CD4-positive, alpha-beta T cell treated with Interleukin-4 for 4 hours (primary cell): ENCODE measurements around the gene RETNLB.

Experiments used
- DNase-seq: peaks from one replicate; pipeline ENCODE4 v3.0.0-alpha.2; 2020

The RETNLB gene

GRCh38 chr3:108757404-108757982 is at the start of gene RETNLB:
Gene RETNLB, minus strand, starts transcription at chr3:108757410. Its CDS starts 225 bp downstream, at chr3:108757185.
- DNase-seq: no peak

- DNase-seq: peak; percentile 67
Observed at GRCh38 chr3:108806316-108806715, 49.1 kb upstream of the RETNLB start.

- no peak for DNase-seq
Observed at GRCh38 chr3:108804966-108805365, 47.8 kb upstream of the RETNLB start.

GRCh38 chr3:108804437-108804836 is 47.2 kb upstream of the RETNLB start:
- DNase-seq: no peak

- DNase-seq: no peak
Observed at GRCh38 chr3:108791473-108791872, 34.3 kb upstream of the RETNLB start.

GRCh38 chr3:108780235-108780634 is 23.0 kb upstream of the RETNLB start:
- DNase-seq: peak; percentile 33

GRCh38 chr3:108779496-108779895 is 22.3 kb upstream of the RETNLB start:
- DNase-seq: no peak

GRCh38 chr3:108775649-108776048 is 18.4 kb upstream of the RETNLB start:
- no peak for DNase-seq

GRCh38 chr3:108767253-108767652 is 10.0 kb upstream of the RETNLB start:
- DNase-seq: no peak

- DNase-seq: no peak
Observed at GRCh38 chr3:108755686-108756085, 1.5 kb downstream of the RETNLB start.

- no peak for DNase-seq
Observed at GRCh38 chr3:108744762-108745161, 12.4 kb downstream of the RETNLB start.

GRCh38 chr3:108742929-108743328 is 14.3 kb downstream of the RETNLB start:
- DNase-seq: no peak

GRCh38 chr3:108736821-108737220 is 20.4 kb downstream of the RETNLB start:
- DNase-seq: no peak

- no peak for DNase-seq
Observed at GRCh38 chr3:108728934-108729333, 28.3 kb downstream of the RETNLB start.

- no peak for DNase-seq
Observed at GRCh38 chr3:108728105-108728504, 29.1 kb downstream of the RETNLB start.

GRCh38 chr3:108724101-108724500 is 33.1 kb downstream of the RETNLB start:
- DNase-seq: no peak

GRCh38 chr3:108722724-108723123 is 34.5 kb downstream of the RETNLB start:
- DNase-seq: no peak

- no peak for DNase-seq
Observed at GRCh38 chr3:108719178-108719806, 37.9 kb downstream of the RETNLB start.

- DNase-seq: no peak
Observed at GRCh38 chr3:108718454-108718853, 38.8 kb downstream of the RETNLB start.

- DNase-seq: no peak
Observed at GRCh38 chr3:108713816-108714215, 43.4 kb downstream of the RETNLB start.

GRCh38 chr3:108713009-108713516 is 44.1 kb downstream of the RETNLB start:
- DNase-seq: no peak
